ENCODE measurements around the gene TRIM73.
"Not testable (repeated sequence)": the region's sequence is repeated elsewhere in the genome, so short reads cannot be mapped to it uniquely, and the experiment has no call there.

GRCh38 chr7:75398771-75399700, 3.6 kb downstream of the TRIM73 start:
- TF ChIP-seq CTCF (IDR thresholded peaks at IDR 0.05); REST (IDR thresholded peaks at IDR 0.05; ENCODE audit: insufficient read depth in 1 of 2, low read depth in 2 of 2, low read length in 1 of 2): not testable (repeated sequence)
